T-helper 2 cell treated with Interferon-gamma antibody and Interleukin-4, amounts not matched to agents 5 μg/mL and 100 μg/mL, for 36 hours (primary cell): ENCODE results near the gene ARID4A.
"Not testable (repeated sequence)": the region's sequence is repeated elsewhere in the genome, so short reads cannot be mapped to it uniquely, and the experiment has no call there.

Experiments used
- DNase-seq: peaks from one replicate; pipeline ENCODE4 v3.0.0; 2021; ENCODE audit warnings: low spot score
- H3K27ac Mint-ChIP-seq: one replicate; pipeline ENCODE4 v1.8.0; 2021; ENCODE audit warnings: mild to moderate bottlenecking, mixed read lengths
- H3K27me3 Mint-ChIP-seq: one replicate; pipeline ENCODE4 v1.8.0; 2021; ENCODE audit warnings: low read depth, mixed read lengths
- H3K36me3 Mint-ChIP-seq: one replicate; pipeline ENCODE4 v1.8.0; 2021; ENCODE audit warnings: low read depth, mixed read lengths
- H3K4me1 Mint-ChIP-seq: one replicate; pipeline ENCODE4 v1.8.0; 2021; ENCODE audit warnings: low read depth, mixed read lengths
- H3K4me3 Mint-ChIP-seq: one replicate; pipeline ENCODE4 v1.8.0; 2022; ENCODE audit warnings: mild to moderate bottlenecking, moderate library complexity, mixed read lengths
- H3K9me3 Mint-ChIP-seq: one replicate; pipeline ENCODE4 v1.8.0; 2021; ENCODE audit warnings: mixed read lengths

The ARID4A gene

DNA sequence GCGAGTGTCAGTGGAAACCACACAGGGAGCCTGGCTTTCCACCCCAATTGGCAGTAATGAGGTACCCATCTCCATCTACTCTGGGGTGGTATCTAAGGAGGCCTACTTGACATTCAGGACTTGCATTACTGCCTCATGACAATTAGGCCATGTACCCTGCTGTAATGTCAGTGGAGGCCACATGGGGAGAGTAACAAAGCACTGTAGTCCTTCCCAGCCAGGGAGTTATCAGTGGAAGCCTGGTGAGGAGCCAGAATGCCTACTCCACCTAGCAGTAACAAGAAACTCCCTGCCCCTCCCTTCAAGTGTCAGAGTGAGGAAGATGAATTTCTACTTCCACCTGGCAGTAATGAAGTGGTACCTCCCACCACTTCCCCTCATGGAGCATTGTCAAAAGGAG is 116.5 kb downstream of the ARID4A start:
- H3K27ac Mint-ChIP-seq, result no peak overlapping the region
- H3K4me3 Mint-ChIP-seq, result no peak overlapping the region
- H3K36me3 Mint-ChIP-seq, result peaks cover 54% of the 10 kb centered on the region
- no peak for DNase-seq
- peaks cover 19% of the 10 kb centered on the region for H3K4me1 Mint-ChIP-seq
- H3K27me3 Mint-ChIP-seq, result no peaks in the 10 kb centered on the region
- no peaks in the 10 kb centered on the region for H3K9me3 Mint-ChIP-seq

DNA sequence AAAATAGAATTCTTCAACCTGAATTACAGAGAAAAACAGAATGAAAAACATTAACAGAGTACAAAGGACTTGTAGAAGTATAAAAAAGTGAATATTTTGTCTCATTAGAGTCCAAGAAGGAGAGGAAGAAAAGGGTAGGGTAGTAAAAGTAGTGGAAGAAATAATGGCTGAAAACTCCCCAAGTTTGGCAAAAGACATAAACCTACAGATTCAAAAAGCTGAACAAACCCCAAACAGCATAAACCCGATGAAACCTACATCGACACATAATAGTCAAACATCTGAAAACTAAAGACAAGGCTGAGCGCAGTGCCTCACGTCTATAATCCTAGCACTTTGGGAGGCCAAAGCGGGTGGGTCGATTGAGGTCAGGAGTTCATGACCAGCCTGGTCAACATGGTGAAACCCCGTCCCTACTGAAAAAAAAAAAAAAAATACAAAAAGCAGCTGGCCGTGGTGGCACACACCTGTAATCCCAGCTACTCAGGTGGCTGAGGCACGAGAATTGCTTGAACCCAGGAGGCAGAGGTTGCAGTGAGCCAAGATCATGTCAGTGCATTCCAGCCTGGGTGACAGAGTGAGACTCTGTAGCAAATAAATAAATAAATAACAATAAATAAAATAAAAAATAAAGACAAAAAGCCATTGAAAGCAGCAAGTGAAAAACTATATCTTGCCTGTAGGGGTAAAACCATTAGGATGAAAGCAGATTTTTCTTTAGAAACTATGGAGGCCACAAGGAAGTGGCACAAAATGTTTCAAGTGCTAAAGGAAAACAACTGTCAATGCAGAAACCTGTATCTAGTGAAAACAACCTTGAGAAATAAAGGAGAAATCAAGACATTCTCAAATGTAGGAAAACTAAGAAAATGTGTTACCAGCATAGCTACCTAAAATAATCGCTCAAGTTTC is 117.5 kb downstream of the ARID4A start:
- Mint-ChIP-seq H3K4me1 (peaks cover 21% of the 10 kb centered on the region), H3K27me3 (no peaks in the 10 kb centered on the region), H3K27ac (no peak overlapping the region), H3K9me3 (no peaks in the 10 kb centered on the region), H3K4me3 (no peak overlapping the region), H3K36me3 (peaks cover 53% of the 10 kb centered on the region)
- DNase-seq, result no peak

DNA sequence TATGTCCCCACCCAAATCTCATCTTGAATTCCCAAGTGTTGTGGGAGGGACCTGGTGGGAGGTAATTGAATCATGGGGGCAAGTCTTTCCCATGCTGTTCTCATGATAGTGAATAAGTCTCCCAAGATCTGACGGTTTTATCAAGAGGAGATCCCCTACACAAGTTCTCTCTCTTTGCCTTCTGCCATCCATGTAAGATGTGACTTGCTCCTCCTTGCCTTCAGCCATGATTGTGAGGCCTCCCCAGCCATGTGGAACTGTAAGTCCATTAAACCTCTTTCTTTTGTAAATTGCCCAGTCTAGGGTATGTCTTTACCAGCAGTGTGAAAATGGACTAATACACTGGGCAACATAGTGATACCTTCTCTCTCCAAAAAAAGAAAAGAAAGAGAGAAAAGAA is 118.6 kb downstream of the ARID4A start:
- H3K9me3 Mint-ChIP-seq, H3K27me3 Mint-ChIP-seq, DNase-seq, H3K27ac Mint-ChIP-seq, H3K4me3 Mint-ChIP-seq: not testable (repeated sequence)
- H3K36me3 Mint-ChIP-seq, result peaks cover 57% of the 10 kb centered on the region
- peaks cover 21% of the 10 kb centered on the region for H3K4me1 Mint-ChIP-seq
